GM12874 (cell line): ENCODE results near the gene SMIM31.

Source experiments
- CTCF ChIP-seq: IDR thresholded peaks from 2 replicates; pipeline ENCODE4 v1.5.1; 2011; ENCODE audit warnings: low read depth, mild to moderate bottlenecking, control low read depth, low read length, moderate library complexity; ENCODE audit not compliant: insufficient read depth

Gene SMIM31

DNA sequence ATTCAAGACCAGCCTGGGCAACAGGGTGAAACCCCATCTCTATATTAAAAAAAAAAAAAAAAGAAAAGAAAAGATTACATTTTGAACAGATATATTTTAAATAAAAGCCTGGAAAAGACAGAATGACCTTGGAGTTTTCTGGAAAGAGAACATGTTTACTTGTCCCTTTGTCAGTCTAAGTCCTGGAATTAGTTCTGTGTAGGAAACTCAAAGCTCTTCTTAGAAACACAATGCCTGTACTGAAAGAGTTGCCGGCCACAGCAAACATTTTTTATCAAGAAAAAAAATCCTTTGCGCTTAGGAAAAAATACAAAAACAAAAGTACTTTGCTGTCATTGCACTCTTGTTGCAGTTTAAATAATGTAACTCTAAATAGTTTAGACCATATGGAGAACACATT is 59.6 kb downstream of the SMIM31 start:
- no peak for TF ChIP-seq CTCF

DNA sequence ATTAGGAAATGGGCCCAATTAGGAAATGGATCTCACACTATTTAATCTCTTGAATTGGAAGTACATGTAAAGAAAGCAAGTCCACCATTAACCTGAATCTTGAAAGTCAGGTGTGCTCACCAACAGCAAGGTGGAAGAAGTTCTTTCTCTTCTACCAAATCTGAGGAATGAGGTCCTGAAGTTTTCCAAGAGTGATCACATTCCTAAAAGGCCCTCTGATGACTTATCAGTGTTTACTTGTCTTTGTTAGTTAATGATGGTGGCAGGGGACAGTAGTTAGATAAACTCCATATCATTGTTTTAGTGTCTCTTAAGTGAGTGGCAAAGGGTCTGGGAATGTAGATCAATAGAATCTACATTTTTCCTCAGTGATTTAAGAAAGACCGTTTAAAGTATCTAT is 61.8 kb downstream of the SMIM31 start:
- TF ChIP-seq CTCF = no peak

- no peak for TF ChIP-seq CTCF
Measured at GRCh38 chr4:164819366-164819765, 65.4 kb downstream of the SMIM31 start.

GRCh38 chr4:164821711-164822110 is 67.8 kb downstream of the SMIM31 start:
- no peak for TF ChIP-seq CTCF

GRCh38 chr4:164824581-164824980 is 70.7 kb downstream of the SMIM31 start:
- no peak for TF ChIP-seq CTCF

DNA sequence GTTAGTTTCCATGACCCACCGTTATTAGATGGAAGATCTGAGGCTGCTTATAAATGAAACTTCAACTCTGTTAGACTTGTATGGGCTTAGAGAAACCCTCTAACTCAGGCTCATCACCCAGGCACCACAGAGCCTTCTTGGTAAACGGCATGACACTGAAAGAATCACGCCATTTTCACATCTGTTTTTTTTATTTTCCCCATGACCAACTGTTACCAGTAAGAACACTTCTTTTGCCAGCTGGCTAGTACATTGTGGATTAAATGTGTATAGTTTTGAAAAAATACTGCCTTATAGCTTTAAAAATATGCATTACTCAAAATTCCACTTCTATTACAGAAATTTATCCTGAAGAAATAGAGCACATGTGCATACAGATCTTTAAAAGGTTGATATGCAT is 75.0 kb downstream of the SMIM31 start:
- no peak for TF ChIP-seq CTCF

DNA sequence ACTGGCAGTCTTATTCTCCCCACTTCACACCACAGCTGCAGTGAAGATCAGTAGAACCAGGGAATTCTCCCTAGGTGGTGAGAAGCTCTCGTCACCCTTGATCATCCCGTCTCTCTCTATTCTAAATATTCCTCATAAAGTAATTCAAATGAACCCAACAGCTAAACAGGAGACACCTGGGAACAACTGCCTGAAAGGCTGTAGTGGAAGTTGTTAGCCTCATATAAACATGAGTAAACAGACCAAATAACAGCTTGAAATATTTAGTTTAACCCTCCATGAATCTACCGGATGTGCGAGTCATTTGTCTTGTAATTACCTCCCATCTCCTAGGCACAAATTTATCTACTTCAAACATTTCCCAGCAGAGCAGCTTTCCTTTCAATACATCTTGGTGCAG is 92.6 kb downstream of the SMIM31 start:
- TF ChIP-seq CTCF = no peak

DNA sequence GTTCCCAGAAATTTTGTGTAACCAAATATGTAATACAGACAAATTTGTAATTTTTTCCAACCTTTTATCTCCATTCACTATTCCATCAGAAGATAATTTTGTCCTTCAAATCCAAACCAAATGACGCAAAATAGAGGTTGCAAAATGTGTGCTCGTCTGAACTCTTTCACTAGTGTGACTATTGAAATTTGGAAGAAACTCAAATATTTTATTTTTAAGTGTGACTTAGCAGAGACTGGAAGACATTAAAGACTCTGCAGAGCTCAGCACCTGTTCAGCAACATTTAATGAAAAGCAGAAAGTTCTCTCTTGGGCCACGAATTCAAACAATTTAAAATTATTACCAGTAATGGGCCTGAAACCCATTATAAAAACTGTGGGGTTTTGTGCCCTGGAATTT is 93.1 kb downstream of the SMIM31 start:
- no peak for TF ChIP-seq CTCF
